Fibroblast of lung (primary cell): ENCODE measurements around the gene RSF1.

Experiments
- CTCF ChIP-seq, 2 donors: IDR thresholded peaks in 1 of 2; conservative IDR thresholded peaks in 1 of 2; 1 replicate in 1 of 2; 2 replicates in 1 of 2; pipeline ENCODE4 v1.5.1; 2011 to 2012; ENCODE audit warnings: low read length in 2 of 2, control low read depth in 1 of 2, inconsistent platforms in 1 of 2, low read depth in 1 of 2, mild to moderate bottlenecking in 1 of 2
- EZH2 ChIP-seq: IDR thresholded peaks from 2 replicates; pipeline ENCODE4 v1.5.1; 2012; ENCODE audit warnings: low read length, control low read depth, mild to moderate bottlenecking; ENCODE audit errors: missing control alignments

GRCh38 chr11:77669848-77670511, 150.5 kb downstream of the RSF1 start:
- TF ChIP-seq CTCF (conservative IDR thresholded peaks at IDR 0.05 in 1 of 2, IDR thresholded peaks at IDR 0.05 in 1 of 2; ENCODE audit: low read depth in 1 of 2, low read length in 2 of 2) (no peak), EZH2 (no peak)
